IMR-90 (cell line): ENCODE measurements around the gene LRRC72. TPM values are rescaled to one million over a fixed set of nuclear protein-coding genes. Genes with fewer than 3 reads are reported as not detected.

Source experiments
- ATAC-seq: fragments of 200-7000 bp; cut with Tn5 transposase; 2 replicates; pipeline ENCODE4 v1.9.1; 2020; ENCODE audit warnings: low read depth, mild to moderate bottlenecking, moderate library complexity
- BruUV-seq: library from RNA; stranded (reverse); fragments of 400-500 nt; replicated peaks from 2 replicates; lab custom pipeline; 2021; lab: Mats Ljungman, UMichigan
- CTCF ChIA-PET: fragments of 300-600 bp; formaldehyde crosslinking; extraction: SDS; loops from one replicate; lab custom pipeline; 2021; ENCODE audit warnings: antibody characterized with exemption; lab: Yijun Ruan, JAX
- POLR2A ChIA-PET: fragments of 300-600 bp; sonication (Branson Sonifier 250); formaldehyde crosslinking; loops from one replicate; lab custom pipeline; 2022; ENCODE audit warnings: antibody characterized with exemption; ENCODE audit not compliant: unreplicated experiment; lab: Charles Lee
- DNase-seq: peaks from one replicate; pipeline ENCODE4 v3.0.0; 2013
- H2AFZ ChIP-seq: replicated peaks from 2 replicates; pipeline ENCODE3; 2013; ENCODE audit warnings: low read length, mild to moderate bottlenecking; ENCODE audit not compliant: poor library complexity
- H2AK5ac ChIP-seq: 2 replicates; pipeline ENCODE4 v1.6.1; 2013; ENCODE audit warnings: low read depth, low read length, inconsistent platforms
- H2AK9ac ChIP-seq: replicated peaks from 2 replicates; pipeline ENCODE3; 2013; ENCODE audit warnings: mild to moderate bottlenecking, low read depth, low read length, moderate library complexity; ENCODE audit not compliant: poor library complexity
- H2BK120ac ChIP-seq: 2 replicates; pipeline ENCODE4 v1.6.1; 2013; ENCODE audit warnings: low read depth, low read length, inconsistent platforms
- H2BK15ac ChIP-seq: 3 replicates; pipeline ENCODE4 v1.6.1; 2013; ENCODE audit warnings: low read depth, low read length, inconsistent platforms
- H2BK20ac ChIP-seq: 2 replicates; pipeline ENCODE4 v1.6.1; 2013; ENCODE audit warnings: low read depth, mild to moderate bottlenecking, inconsistent platforms, low read length, moderate library complexity
- H2BK5ac ChIP-seq: 2 replicates; pipeline ENCODE4 v1.6.1; 2013; ENCODE audit warnings: mild to moderate bottlenecking, low read depth, low read length, inconsistent platforms; ENCODE audit not compliant: poor library complexity, severe bottlenecking
- H3K14ac ChIP-seq: replicated peaks from 2 replicates; pipeline ENCODE4 v1.6.1; 2013; ENCODE audit warnings: low read depth, low read length, inconsistent platforms
- H3K18ac ChIP-seq: 2 replicates; pipeline ENCODE4 v1.6.1; 2013; ENCODE audit warnings: low read depth, low read length, control low read depth
- H3K23ac ChIP-seq: 2 replicates; pipeline ENCODE4 v1.6.1; 2013; ENCODE audit warnings: low read depth, low read length, inconsistent platforms
- H3K27ac ChIP-seq: 2 replicates; pipeline ENCODE4 v1.5.1; 2013; ENCODE audit warnings: mild to moderate bottlenecking, control low read depth, low read length; ENCODE audit not compliant: insufficient read depth
- H3K27me3 ChIP-seq: 2 replicates; pipeline ENCODE4 v1.6.1; 2013; ENCODE audit warnings: low read length; ENCODE audit not compliant: control insufficient read depth, insufficient read depth
- H3K36me3 ChIP-seq: 2 replicates; pipeline ENCODE4 v1.6.1; 2013; ENCODE audit warnings: low read length, mixed read lengths; ENCODE audit not compliant: control insufficient read depth, insufficient read depth
- H3K4ac ChIP-seq: 2 replicates; pipeline ENCODE4 v1.6.1; 2013; ENCODE audit warnings: low read depth, low read length, inconsistent platforms
- H3K4me1 ChIP-seq: 2 replicates; pipeline ENCODE4 v1.6.1; 2013; ENCODE audit warnings: low read length, mixed read lengths; ENCODE audit not compliant: control insufficient read depth, insufficient read depth
- H3K4me2 ChIP-seq: 2 replicates; pipeline ENCODE4 v1.6.1; 2013; ENCODE audit warnings: low read depth, mild to moderate bottlenecking, control low read depth, low read length, moderate library complexity
- H3K4me3 ChIP-seq: 2 replicates; pipeline ENCODE4 v1.5.1; 2013; ENCODE audit warnings: low read depth, mild to moderate bottlenecking, control low read depth, low read length, moderate library complexity; ENCODE audit not compliant: insufficient read depth
- H3K56ac ChIP-seq: 2 replicates; pipeline ENCODE4 v1.6.1; 2013; ENCODE audit warnings: low read length, inconsistent platforms; ENCODE audit not compliant: insufficient read depth; ENCODE audit errors: extremely low read depth
- H3K79me1 ChIP-seq, 2 experiments: 2 replicates each; pipeline ENCODE4 v1.6.1; 2013; ENCODE audit warnings: low read length in 2 of 2, inconsistent platforms in 1 of 2, low read depth in 1 of 2
- H3K9ac ChIP-seq: 2 replicates; pipeline ENCODE4 v1.6.1; 2013; ENCODE audit warnings: low read depth, low read length, control low read depth
- H3K9me1 ChIP-seq: 2 replicates; pipeline ENCODE4 v1.6.1; 2013; ENCODE audit warnings: low read length, inconsistent platforms; ENCODE audit not compliant: insufficient read depth
- H3K9me3 ChIP-seq: 2 replicates; pipeline ENCODE4 v1.6.1; 2013; ENCODE audit warnings: low read length; ENCODE audit not compliant: control insufficient read depth, insufficient read depth
- H4K20me1 ChIP-seq: 2 replicates; pipeline ENCODE4 v1.6.1; 2013; ENCODE audit warnings: low read length, inconsistent platforms; ENCODE audit not compliant: insufficient read depth
- H4K5ac ChIP-seq: 2 replicates; pipeline ENCODE4 v1.6.1; 2013; ENCODE audit warnings: mild to moderate bottlenecking, low read depth, low read length, control low read depth
- H4K8ac ChIP-seq, 2 experiments: 2 replicates each; pipeline ENCODE4 v1.6.1; 2013; ENCODE audit warnings: low read depth in 2 of 2, low read length in 2 of 2, control low read depth in 1 of 2, inconsistent platforms in 1 of 2
- H4K91ac ChIP-seq: 2 replicates; pipeline ENCODE4 v1.6.1; 2013; ENCODE audit warnings: low read depth, low read length, inconsistent platforms; ENCODE audit not compliant: insufficient read depth
- WGBS, 2 experiments: methylation state at CpG; one replicate each; pipeline versions ENCODE4 v1.1.5 to v1.1.7; 2013; ENCODE audit warnings: missing lambda C conversion rate in 2 of 2; ENCODE audit not compliant: insufficient read length in 1 of 2; ENCODE audit errors: extremely low coverage in 2 of 2; 5-methylcytosine and 5-hydroxymethylcytosine counted together
- dilution Hi-C: fragments of 300-500 bp; cut with HindIII; formaldehyde crosslinking; loops from one replicate; pipeline ENCODE4 v1.14.3; 2018; ENCODE audit warnings: low sequenced_read_pairs; ENCODE audit not compliant: unreplicated experiment
- in situ Hi-C: fragments of 300-500 bp; cut with MboI; formaldehyde crosslinking; loops from 3 replicates; pipeline ENCODE4 v1.14.3; 2019; ENCODE audit warnings: low sequenced_read_pairs, inconsistent platforms, mixed read lengths
- intact Hi-C: fragments of 100-400 bp; cut with micrococcal nuclease; formaldehyde crosslinking; loops from 2 replicates; pipeline ENCODE4 v1.10.0; 2022
- polyA plus RNA-seq, 3 experiments: library from polyadenylated mRNA; depleted of rRNA; stranded (reverse); fragments of >200 nt; gene quantifications; 2 replicates each; pipeline ENCODE4 v1.2.3, GENCODE V29; 2012; ENCODE audit warnings: low replicate concordance in 1 of 3
- total RNA-seq: library from RNA; depleted of rRNA; stranded (reverse); fragments of >200 nt; gene quantifications from 2 replicates; pipeline ENCODE4 v1.2.3, GENCODE V29; 2012
- TF ChIP-seq, protein P1 (sequence below): conservative IDR thresholded peaks from 2 replicates; pipeline ENCODE4 v1.5.1; 2012; ENCODE audit warnings: mild to moderate bottlenecking, low read depth, low read length, improper control_type of control experiment

LRRC72 gene
- total and polyA plus RNA-seq, 2 of the 4 experiments (the other 2 are of a cell fraction) = not detected

DNA sequence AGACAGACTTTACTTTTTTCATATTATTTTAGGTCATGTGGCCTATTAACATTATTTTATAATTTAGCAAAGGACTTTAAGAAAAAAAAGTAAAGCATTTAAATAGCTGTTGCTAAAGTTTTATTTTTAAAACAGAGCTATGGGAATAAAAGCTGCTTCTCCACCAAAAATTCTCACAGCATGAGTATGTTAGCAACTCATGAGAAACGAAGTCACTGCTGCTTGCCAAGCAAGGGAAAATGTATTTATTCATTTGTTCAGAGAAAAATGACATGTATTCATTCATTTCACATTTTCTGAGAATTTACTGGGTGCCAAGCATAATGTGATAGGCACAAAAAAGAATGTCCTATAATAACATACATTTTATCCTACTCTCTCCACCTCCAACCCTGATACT lies 5.1 kb downstream of the LRRC72 start:
- intact Hi-C loops (no loop called here), dilution Hi-C loops (no loop called here), in situ Hi-C loops (no loop called here)
- H3K9ac ChIP-seq = no peak overlapping the region
- H3K14ac ChIP-seq = no peak overlapping the region
- POLR2A ChIA-PET = interaction anchor here (0.7 kb wide), 1 partner anchor 414 kb away, joined by 3 read pairs; no protein-coding TSS in a partner anchor
- no peaks in the 10 kb centered on the region for H3K9me1 ChIP-seq
- no peak overlapping the region for H2BK20ac ChIP-seq
- no peak overlapping the region for H2BK120ac ChIP-seq
- H3K4me3 ChIP-seq = no peak overlapping the region
- no peak overlapping the region for H2AK5ac ChIP-seq
- H3K56ac ChIP-seq = no peak overlapping the region
- H2BK15ac ChIP-seq = no peak overlapping the region
- no peak overlapping the region for H4K5ac ChIP-seq
- H2AK9ac ChIP-seq = no peak overlapping the region
- no peaks in the 10 kb centered on the region for H4K20me1 ChIP-seq
- CTCF ChIA-PET = no interaction called here
- DNase-seq = peak; percentile 6
- no peaks in the 10 kb centered on the region for H3K79me1 ChIP-seq
- H3K4me2 ChIP-seq = no peak overlapping the region
- H3K18ac ChIP-seq = no peak overlapping the region
- no peak overlapping the region for H2AFZ ChIP-seq
- no peak for ATAC-seq
- BruUV-seq = no TSS peak
- H3K36me3 ChIP-seq = no peaks in the 10 kb centered on the region
- no peak overlapping the region for H4K91ac ChIP-seq
- H2BK5ac ChIP-seq = no peak overlapping the region
- H3K9me3 ChIP-seq = no peaks in the 10 kb centered on the region
- no peak overlapping the region for H3K4ac ChIP-seq
- TF ChIP-seq, protein P1, sequence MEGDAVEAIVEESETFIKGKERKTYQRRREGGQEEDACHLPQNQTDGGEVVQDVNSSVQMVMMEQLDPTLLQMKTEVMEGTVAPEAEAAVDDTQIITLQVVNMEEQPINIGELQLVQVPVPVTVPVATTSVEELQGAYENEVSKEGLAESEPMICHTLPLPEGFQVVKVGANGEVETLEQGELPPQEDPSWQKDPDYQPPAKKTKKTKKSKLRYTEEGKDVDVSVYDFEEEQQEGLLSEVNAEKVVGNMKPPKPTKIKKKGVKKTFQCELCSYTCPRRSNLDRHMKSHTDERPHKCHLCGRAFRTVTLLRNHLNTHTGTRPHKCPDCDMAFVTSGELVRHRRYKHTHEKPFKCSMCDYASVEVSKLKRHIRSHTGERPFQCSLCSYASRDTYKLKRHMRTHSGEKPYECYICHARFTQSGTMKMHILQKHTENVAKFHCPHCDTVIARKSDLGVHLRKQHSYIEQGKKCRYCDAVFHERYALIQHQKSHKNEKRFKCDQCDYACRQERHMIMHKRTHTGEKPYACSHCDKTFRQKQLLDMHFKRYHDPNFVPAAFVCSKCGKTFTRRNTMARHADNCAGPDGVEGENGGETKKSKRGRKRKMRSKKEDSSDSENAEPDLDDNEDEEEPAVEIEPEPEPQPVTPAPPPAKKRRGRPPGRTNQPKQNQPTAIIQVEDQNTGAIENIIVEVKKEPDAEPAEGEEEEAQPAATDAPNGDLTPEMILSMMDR = no peak
- no peak overlapping the region for H3K27ac ChIP-seq
- H3K23ac ChIP-seq = no peak overlapping the region
- H3K4me1 ChIP-seq = no peaks in the 10 kb centered on the region
- H4K8ac ChIP-seq = no peak overlapping the region
- no CpG with 5 or more reads among the region's 1 CpG for WGBS, 2 experiments
- H3K27me3 ChIP-seq = no peaks in the 10 kb centered on the region
